Measurements from ENCODE around the gene FLT1.

The FLT1 gene

DNA sequence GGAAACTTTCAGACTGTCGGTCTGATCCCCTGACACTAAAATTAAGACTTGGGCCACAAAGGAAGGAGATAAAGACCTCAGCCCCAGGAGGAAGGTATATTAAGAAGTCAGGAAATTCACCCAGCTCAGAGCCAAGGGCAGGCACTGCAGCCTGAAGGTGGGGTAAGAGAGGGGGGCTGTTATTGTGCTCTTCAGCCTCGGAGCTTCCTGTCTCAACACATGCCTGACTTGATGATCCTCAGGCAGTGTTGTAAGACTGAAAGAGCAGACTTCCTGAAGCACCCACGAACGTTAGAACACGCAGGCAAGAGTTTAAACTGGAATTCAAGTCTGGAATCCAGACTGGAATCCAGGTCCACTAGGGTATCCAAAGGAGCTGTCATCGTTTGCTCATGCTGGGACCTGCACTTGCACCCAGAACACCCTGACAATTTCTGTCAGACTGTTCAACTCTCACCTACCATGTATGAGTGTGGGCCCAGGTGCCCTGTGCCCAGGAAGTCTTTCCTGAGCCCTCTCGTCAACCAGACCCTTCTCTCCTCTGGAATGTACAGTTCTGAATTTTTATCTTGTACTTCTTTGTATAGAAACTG, 10.7 kb upstream of the FLT1 start:
- peak overlapping the region; percentile 42 for H3K27ac ChIP-seq (ENCODE audit: low read length)
- no peaks in the 10 kb centered on the region for H3K36me3 ChIP-seq (ENCODE audit: insufficient read depth, low read length)
- ATAC-seq (ENCODE audit: insufficient read depth, low read depth): peak; percentile 95
- no peaks in the 10 kb centered on the region for H3K9me3 ChIP-seq (ENCODE audit: insufficient read depth, low read length, severe bottlenecking)
- H3K79me2 ChIP-seq (ENCODE audit: insufficient read depth, low read length): no peaks in the 10 kb centered on the region
- H2AFZ ChIP-seq (ENCODE audit: low read depth, low read length): peak overlapping the region; percentile 29
- no peaks in the 10 kb centered on the region for H3K27me3 ChIP-seq (ENCODE audit: insufficient read depth, low read length, poor library complexity)
- H3K4me1 ChIP-seq (ENCODE audit: insufficient read depth, low read length): peaks cover 12% of the 10 kb centered on the region
- peak overlapping the region; percentile 4 for H3K4me2 ChIP-seq (ENCODE audit: insufficient read depth, low read length)
- DNase-seq: peak; percentile 43
- no peaks in the 10 kb centered on the region for H4K20me1 ChIP-seq (ENCODE audit: insufficient read depth, low read length)
- H3K4me3 ChIP-seq (ENCODE audit: low read depth in 1 of 2, low read length in 2 of 2): no peak overlapping the region
- H3K9ac ChIP-seq (ENCODE audit: low read depth, low read length): 0 out of 2 replicates have a peak overlapping the region, but pooled peaks have one; percentile 8
- no peak for TF ChIP-seq EZH2 (IDR thresholded peaks at IDR 0.05; ENCODE audit: borderline replicate concordance, low read depth, low read length, severe bottlenecking)
- TF ChIP-seq, protein P1, sequence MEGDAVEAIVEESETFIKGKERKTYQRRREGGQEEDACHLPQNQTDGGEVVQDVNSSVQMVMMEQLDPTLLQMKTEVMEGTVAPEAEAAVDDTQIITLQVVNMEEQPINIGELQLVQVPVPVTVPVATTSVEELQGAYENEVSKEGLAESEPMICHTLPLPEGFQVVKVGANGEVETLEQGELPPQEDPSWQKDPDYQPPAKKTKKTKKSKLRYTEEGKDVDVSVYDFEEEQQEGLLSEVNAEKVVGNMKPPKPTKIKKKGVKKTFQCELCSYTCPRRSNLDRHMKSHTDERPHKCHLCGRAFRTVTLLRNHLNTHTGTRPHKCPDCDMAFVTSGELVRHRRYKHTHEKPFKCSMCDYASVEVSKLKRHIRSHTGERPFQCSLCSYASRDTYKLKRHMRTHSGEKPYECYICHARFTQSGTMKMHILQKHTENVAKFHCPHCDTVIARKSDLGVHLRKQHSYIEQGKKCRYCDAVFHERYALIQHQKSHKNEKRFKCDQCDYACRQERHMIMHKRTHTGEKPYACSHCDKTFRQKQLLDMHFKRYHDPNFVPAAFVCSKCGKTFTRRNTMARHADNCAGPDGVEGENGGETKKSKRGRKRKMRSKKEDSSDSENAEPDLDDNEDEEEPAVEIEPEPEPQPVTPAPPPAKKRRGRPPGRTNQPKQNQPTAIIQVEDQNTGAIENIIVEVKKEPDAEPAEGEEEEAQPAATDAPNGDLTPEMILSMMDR (IDR thresholded peaks at IDR 0.05; ENCODE audit: borderline replicate concordance, extremely low read depth, low read length, poor library complexity, severe bottlenecking): peak; percentile 52

GRCh38 chr13:28503182-28503967, 8.4 kb upstream of the FLT1 start:
- TF ChIP-seq EZH2 (IDR thresholded peaks at IDR 0.05; ENCODE audit: borderline replicate concordance, low read depth, low read length, severe bottlenecking): no peak
- TF ChIP-seq, protein P1 (IDR thresholded peaks at IDR 0.05; ENCODE audit: borderline replicate concordance, extremely low read depth, low read length, poor library complexity, severe bottlenecking): no peak
- Histone ChIP-seq H3K79me2 (ENCODE audit: insufficient read depth, low read length) (no peaks in the 10 kb centered on the region), H3K27me3 (ENCODE audit: insufficient read depth, low read length, poor library complexity) (no peaks in the 10 kb centered on the region), H3K36me3 (ENCODE audit: insufficient read depth, low read length) (no peaks in the 10 kb centered on the region), H4K20me1 (ENCODE audit: insufficient read depth, low read length) (no peaks in the 10 kb centered on the region), H3K27ac (ENCODE audit: low read length) (no peak overlapping the region), H2AFZ (ENCODE audit: low read depth, low read length) (no peak overlapping the region), H3K9ac (ENCODE audit: low read depth, low read length) (no peak overlapping the region), H3K4me1 (ENCODE audit: insufficient read depth, low read length) (peaks cover 12% of the 10 kb centered on the region), H3K9me3 (ENCODE audit: insufficient read depth, low read length, severe bottlenecking) (no peaks in the 10 kb centered on the region), H3K4me2 (ENCODE audit: insufficient read depth, low read length) (no peak overlapping the region), H3K4me3 (ENCODE audit: low read depth in 1 of 2, low read length in 2 of 2) (no peak overlapping the region)
- ATAC-seq (ENCODE audit: insufficient read depth, low read depth) (no peak), DNase-seq (no peak)

GRCh38 chr13:28501547-28501946, 6.6 kb upstream of the FLT1 start:
- peaks cover 12% of the 10 kb centered on the region for H3K4me1 ChIP-seq (ENCODE audit: insufficient read depth, low read length)
- no peak for TF ChIP-seq EZH2 (IDR thresholded peaks at IDR 0.05; ENCODE audit: borderline replicate concordance, low read depth, low read length, severe bottlenecking)
- TF ChIP-seq, protein P1 (IDR thresholded peaks at IDR 0.05; ENCODE audit: borderline replicate concordance, extremely low read depth, low read length, poor library complexity, severe bottlenecking): no peak
- no peak overlapping the region for H3K9ac ChIP-seq (ENCODE audit: low read depth, low read length)

More at GRCh38 chr13:28501547-28501946, 6.6 kb upstream of the FLT1 start:
- Histone ChIP-seq H3K4me2 (ENCODE audit: insufficient read depth, low read length) (no peak overlapping the region), H3K27me3 (ENCODE audit: insufficient read depth, low read length, poor library complexity) (no peaks in the 10 kb centered on the region), H2AFZ (ENCODE audit: low read depth, low read length) (no peak overlapping the region), H3K4me3 (ENCODE audit: low read depth in 1 of 2, low read length in 2 of 2) (no peak overlapping the region), H3K9me3 (ENCODE audit: insufficient read depth, low read length, severe bottlenecking) (no peaks in the 10 kb centered on the region), H3K79me2 (ENCODE audit: insufficient read depth, low read length) (no peaks in the 10 kb centered on the region), H3K36me3 (ENCODE audit: insufficient read depth, low read length) (no peaks in the 10 kb centered on the region), H3K27ac (ENCODE audit: low read length) (no peak overlapping the region), H4K20me1 (ENCODE audit: insufficient read depth, low read length) (no peaks in the 10 kb centered on the region)
- no peak for DNase-seq
- ATAC-seq (ENCODE audit: insufficient read depth, low read depth): no peak

Data from DND-41 (cell line).